Measurements from ENCODE around the gene TXNDC2.

Gene TXNDC2

GRCh38 chr18:9861157-9861556 is 24.6 kb upstream of the TXNDC2 start:
- DNase-seq, result no peak

DNA sequence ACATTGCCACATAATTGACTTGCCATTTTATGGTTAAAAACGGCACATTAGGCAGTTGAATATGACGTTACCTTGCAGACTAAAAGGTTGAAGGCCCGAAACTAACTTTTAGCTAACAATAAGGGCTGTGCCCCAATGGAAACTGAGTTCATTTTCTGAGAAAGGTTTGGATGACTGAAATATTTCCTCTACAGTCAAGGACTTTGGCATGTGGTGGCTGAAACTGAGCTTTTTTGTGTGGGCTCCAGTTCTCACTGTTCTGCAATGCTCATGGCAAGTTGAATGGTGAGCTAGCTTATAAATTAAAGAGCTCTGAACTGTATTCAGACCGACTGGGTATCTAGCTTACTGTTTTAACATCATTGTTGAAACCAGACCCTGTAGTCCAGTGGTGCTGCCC is 23.8 kb upstream of the TXNDC2 start:
- DNase-seq, result no peak

- DNase-seq, result no peak
Measured at GRCh38 chr18:9862686-9863085, 23.1 kb upstream of the TXNDC2 start.

DNA sequence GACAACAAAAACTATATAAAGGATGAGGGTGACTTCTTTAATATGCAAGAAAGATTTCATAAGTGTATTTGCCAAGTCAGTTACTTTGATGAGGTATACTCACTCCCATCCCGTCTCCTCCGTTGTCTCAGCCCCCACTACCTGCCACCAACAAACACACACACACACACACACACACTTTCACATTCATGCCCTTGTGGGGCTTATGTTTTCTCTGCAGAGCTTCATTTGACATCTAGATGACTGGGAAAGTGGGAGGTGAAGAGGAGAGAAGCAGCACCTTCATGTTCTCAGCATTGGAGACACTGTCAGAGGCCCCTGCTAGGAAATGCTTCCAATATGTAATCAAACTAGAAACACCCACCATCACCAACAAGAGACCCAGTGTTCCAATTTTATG is 22.5 kb upstream of the TXNDC2 start:
- DNase-seq, result no peak

DNA sequence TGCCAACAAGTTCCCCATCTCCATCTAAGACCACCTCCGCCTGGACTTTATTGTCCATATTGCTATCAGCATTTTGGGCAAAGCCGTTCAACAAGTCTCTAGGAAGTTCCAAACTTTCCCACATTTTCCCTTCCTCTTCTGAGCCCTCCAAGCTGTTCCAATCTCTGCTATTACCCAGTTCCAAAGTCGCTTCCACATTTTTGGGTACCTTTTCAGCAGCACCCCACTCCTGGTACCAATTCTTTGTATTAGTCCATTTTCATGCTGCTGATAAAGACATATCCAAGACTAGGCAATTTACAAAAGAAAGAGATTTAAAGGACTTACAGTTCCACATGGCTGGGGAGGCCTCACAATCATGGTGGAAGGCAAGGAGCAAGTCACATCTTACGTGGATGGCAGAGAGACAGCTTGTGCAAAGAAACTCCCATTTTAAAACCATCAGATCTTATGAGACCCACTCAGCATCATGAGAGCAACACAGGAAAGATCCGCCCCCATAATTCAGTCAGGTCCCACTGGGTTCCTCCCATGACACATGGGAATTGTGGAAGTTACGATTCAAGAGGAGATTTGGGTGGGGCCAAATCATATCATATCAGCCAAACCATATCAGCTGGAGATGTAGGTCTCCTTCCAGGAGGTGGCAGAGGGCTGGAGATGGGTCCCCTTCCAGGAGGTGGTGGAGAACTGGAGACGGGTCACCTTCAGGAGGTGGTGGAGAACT is 19.8 kb upstream of the TXNDC2 start:
- DNase-seq, result no peak

GRCh38 chr18:9866627-9867026 is 19.1 kb upstream of the TXNDC2 start:
- DNase-seq, result no peak

GRCh38 chr18:9867071-9867594 is 18.6 kb upstream of the TXNDC2 start:
- DNase-seq, result no peak

DNA sequence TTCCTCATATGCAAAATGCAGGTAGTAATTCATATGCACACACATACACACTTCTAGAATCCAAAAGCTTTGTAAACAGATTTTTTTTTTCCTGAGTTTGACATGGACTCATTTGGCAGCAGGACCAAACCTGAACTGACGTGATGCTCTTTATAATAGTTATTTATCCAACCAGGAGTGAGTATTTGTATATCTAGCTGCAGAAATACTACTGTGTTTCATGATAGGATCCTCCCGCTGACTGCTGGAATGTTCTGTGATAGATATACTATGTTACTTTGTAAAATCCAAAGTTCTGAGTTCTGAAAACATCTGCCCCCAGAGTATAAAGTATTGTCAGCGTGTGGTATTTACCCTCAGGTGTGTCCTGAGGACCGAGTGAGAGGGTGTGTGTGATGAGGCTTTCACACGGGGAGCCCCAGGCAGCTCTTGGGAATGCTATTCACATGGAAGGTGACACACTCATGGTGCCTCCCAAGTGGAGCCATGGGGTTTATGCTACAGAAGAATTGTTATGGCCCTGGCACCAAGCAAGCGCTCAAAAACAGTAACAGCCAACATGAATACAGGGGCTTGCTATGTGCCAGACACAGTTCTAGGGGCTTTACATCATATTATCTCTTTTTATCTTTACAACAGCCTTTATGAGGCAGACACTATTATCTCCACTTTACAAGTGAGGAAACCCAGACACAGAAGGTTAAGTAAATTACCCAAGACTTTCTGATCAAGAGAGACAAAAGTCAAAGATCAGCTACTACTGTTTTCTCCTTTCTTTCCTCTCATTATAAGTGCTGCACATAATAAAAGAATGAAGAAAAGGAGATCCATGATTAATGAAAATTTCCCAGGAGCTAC is 16.7 kb upstream of the TXNDC2 start:
- no peak for DNase-seq

DNA sequence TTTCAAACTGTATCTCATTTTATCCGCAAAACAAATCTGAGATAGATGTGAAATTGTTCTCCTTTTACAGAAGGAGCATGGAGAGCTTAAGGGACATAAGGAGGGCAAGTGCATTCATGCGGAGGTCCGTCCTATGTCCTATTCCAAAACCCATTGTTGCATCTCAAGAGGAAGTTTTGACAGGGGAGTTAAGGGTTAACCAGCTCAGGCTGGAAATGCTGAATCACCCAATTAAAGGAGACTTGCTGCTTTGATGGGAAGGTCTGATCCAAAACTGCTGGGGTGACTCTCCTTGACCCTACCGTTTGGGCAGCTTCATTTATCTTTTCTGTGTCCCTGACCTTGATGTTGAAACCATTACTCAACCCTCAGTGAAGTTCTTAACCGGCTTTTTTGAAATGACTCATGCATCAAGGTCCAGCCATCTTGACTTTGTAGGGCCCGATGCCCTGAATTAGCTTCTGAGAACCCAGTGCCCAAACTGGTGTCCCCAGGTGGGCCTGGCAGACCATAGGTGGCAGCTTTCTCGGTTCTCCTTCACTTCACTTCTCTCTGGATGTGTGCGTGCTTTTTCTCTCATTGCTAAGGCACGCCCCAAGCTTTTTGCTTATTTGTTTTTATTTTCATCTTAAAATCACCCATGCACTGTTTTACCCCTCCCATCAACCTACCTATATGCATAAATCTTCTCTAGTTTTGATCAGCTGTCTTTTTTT is 15.9 kb upstream of the TXNDC2 start:
- DNase-seq, result no peak

GRCh38 chr18:9870431-9871008 is 15.3 kb upstream of the TXNDC2 start:
- DNase-seq, result no peak

DNA sequence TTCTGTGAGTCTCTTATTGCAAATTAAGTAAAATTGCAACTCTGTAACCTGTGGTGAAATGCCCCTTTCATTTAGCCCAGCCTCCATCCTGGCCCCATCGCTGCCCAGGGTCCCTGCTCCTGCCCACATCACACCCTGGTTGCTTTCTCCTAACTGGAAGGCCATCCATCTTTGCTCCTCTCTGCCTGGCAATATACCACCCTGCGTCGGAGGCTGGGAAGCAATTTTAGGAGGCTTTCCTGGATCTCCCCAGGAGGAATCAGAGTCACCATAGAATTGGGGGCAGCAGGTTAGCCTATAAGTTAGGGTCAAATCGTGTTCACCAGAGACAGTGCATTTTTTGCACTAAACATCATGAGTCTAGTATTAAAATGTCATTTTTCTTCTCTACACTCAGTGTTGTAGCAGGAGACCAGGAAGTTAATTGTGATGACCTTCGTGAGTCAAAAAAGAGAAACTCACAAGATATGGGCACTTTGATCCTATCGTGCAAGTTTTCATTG is 14.5 kb upstream of the TXNDC2 start:
- DNase-seq, result no peak

GRCh38 chr18:9872823-9873222 is 12.9 kb upstream of the TXNDC2 start:
- no peak for DNase-seq

DNA sequence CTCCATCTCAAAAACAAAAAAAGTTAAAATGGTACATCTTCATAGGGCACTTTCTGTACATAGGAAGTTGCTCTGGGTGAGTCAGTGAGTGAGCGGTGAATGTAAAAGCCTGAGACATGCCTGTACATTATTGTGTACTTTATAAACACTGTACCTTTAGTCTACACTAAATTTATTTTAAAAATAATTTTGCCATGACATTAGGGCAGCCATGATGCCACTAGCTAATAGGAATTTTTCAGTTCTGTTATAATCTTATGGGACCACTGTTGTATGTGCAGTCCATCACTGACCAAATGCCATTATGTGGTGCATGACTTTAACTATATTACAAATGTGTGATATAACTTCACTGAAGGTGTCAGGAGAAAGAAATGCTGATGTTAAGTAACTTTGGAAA is 11.0 kb upstream of the TXNDC2 start:
- no peak for DNase-seq

DNA sequence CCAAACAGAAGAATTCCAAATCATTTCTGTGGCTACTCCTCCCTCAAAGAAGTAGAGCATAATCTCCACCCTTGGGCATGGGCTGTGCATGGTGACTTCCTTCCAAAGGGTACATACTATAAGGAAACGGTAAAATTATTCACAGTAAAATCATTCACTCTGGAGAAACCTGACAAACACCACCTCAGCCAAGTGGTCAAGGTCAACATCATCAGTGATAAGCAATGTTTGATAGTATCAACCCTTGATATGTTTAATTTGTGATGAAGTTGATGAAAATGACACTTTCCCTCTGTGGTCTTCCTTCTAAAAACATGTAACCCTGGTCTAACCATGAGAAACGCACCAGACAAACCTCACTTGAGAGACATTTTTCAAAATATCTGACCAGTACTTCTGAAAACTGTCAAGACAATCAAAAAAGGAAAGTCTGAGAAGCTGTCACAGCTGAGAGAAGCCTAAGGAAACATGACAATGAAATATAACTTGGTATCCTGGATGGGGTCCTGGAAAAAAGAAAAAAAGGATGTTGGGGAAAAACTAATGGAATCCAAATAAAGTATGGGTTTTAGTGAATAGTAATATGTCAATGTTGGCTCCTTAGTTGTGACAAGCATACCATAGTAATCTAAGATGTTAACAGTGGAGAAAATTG is 9.4 kb upstream of the TXNDC2 start:
- no peak for DNase-seq

- no peak for DNase-seq
Measured at GRCh38 chr18:9876867-9877654, 8.7 kb upstream of the TXNDC2 start.

DNA sequence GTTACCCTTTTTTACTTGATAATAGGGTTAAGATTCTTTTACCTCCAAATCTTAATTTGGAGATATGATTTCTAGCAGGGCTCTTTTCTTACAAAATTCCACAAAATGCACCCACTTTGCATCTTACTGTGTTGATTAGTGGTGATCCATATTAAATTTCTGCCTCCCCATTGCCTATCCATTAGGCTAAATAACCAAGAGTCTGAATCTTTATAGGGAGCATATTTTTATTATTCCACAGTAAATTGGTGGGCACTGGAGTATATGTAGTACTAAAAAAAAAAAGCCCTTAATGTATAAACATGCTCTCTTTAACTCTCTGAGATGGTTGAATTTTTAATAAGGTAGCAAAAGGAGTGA is 8.1 kb upstream of the TXNDC2 start:
- DNase-seq, result no peak

DNA sequence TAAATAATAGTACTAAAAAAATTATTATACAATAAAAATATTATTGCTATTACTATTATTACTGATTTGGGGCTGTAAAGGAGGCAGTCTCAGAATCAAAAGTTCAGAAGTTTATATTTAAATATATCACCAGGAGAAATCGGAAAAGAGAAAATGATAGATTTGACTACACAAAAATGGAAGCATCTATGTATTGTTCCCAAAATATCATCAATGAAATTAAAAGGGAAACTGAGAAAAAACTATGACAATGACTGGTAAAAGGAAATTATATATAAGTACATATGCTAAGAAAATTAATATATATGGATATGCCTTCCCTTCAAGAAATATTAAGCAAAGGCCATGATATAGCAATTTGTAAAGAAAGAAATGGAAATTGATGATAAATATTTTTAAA is 7.7 kb upstream of the TXNDC2 start:
- no peak for DNase-seq

- no peak for DNase-seq
Measured at GRCh38 chr18:9878783-9879242, 7.0 kb upstream of the TXNDC2 start.

- no peak for DNase-seq
Measured at GRCh38 chr18:9884090-9884489, 1.7 kb upstream of the TXNDC2 start.

DNA sequence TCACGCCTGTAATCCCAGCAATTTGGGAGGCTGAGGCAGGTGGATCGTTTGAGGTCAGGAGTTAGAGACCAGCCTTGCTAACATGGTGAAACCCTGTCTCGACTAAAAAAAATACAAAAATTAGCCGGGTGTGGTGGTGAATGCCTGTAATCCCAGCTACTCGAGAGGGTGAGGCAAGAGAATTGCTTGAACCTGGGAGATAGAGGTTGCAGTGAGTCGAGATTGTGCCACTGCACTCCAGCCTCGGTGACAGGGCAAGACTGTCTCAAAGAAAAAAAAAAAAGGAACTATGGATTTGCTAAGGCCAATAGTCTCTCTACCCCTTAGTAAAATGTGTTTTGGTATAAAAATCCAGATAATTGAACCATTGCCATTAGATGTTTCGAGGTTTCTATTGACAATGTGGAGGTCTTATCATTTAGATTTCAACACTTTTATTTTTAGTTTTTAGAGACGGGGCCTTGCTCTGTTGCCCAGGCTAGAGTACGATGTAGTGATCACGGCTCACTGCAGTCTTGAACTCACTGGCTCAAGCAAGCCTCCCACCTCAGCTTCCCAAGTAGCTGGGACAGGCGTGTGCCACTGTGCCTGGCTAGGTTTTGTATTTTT is 1.1 kb upstream of the TXNDC2 start:
- no peak for DNase-seq

- no peak for DNase-seq
Measured at GRCh38 chr18:9886005-9886348, 204 bp downstream of the TXNDC2 start.
